NCI-H146 treated with DMSO at 0.1 percent for 48 hours (cell line): ENCODE data around the gene PCDHGA11.
"Not testable (repeated sequence)": the region's sequence is repeated elsewhere in the genome, so short reads cannot be mapped to it uniquely, and the experiment has no call there.

Experiments used
- DNase-seq: peaks from one replicate; lab custom pipeline; 2025; ENCODE audit not compliant: unreplicated experiment; lab: John Stamatoyannopoulos, UW

Gene PCDHGA11

DNA sequence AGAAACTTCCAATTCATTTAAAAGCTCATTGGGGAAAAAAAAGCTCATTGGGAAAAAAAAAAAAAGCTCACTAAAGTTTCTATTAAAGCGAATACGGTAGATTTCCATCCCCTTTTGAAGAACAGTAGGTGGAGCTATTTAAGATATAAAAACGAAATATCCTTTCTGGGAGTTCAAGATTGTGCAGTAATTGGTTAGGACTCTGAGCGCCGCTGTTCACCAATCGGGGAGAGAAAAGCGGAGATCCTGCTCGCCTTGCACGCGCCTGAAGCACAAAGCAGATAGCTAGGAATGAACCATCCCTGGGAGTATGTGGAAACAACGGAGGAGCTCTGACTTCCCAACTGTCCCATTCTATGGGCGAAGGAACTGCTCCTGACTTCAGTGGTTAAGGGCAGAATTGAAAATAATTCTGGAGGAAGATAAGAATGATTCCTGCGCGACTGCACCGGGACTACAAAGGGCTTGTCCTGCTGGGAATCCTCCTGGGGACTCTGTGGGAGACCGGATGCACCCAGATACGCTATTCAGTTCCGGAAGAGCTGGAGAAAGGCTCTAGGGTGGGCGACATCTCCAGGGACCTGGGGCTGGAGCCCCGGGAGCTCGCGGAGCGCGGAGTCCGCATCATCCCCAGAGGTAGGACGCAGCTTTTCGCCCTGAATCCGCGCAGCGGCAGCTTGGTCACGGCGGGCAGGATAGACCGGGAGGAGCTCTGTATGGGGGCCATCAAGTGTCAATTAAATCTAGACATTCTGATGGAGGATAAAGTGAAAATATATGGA, 9.7 kb downstream of the PCDHGA11 start, which contains the start of gene PCDHGA12:
Gene PCDHGA12 (plus strand): TSS at position 176 of the 782 bp plus-strand sequence. CDS start 253 bp downstream, at position 429.
- no peak for DNase-seq

DNA sequence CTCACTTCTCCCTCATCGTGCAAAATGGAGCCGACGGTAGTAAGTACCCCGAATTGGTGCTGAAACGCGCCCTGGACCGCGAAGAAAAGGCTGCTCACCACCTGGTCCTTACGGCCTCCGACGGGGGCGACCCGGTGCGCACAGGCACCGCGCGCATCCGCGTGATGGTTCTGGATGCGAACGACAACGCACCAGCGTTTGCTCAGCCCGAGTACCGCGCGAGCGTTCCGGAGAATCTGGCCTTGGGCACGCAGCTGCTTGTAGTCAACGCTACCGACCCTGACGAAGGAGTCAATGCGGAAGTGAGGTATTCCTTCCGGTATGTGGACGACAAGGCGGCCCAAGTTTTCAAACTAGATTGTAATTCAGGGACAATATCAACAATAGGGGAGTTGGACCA, 10.4 kb downstream of the PCDHGA11 start:
- no peak for DNase-seq

DNA sequence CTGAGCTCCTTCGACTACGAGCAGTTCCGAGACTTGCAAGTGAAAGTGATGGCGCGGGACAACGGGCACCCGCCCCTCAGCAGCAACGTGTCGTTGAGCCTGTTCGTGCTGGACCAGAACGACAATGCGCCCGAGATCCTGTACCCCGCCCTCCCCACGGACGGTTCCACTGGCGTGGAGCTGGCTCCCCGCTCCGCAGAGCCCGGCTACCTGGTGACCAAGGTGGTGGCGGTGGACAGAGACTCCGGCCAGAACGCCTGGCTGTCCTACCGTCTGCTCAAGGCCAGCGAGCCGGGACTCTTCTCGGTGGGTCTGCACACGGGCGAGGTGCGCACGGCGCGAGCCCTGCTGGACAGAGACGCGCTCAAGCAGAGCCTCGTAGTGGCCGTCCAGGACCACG, 11.5 kb downstream of the PCDHGA11 start:
- DNase-seq: not testable (repeated sequence)

DNA sequence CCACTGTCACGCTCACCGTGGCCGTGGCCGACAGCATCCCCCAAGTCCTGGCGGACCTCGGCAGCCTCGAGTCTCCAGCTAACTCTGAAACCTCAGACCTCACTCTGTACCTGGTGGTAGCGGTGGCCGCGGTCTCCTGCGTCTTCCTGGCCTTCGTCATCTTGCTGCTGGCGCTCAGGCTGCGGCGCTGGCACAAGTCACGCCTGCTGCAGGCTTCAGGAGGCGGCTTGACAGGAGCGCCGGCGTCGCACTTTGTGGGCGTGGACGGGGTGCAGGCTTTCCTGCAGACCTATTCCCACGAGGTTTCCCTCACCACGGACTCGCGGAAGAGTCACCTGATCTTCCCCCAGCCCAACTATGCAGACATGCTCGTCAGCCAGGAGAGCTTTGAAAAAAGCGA, 11.9 kb downstream of the PCDHGA11 start:
- not testable (repeated sequence) for DNase-seq

DNA sequence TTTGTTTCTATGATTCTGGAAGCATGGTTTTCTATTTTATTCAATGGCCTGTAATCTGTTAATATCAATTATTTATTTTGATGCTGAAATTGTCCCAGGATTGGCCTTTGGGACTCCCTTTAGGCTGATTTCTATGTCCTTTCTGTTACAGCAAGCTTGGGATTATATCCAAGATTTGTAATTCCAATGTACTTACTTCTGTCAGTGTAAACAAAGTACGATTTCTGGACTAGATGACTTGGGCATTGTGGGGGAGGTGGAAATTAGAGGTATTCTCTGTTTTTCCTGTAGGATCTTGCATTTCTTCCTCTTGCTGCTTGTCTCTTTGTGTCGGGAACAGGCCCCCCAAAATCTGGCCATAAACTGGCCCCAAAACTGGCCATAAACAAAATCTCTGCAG, 13.2 kb downstream of the PCDHGA11 start:
- no peak for DNase-seq

DNA sequence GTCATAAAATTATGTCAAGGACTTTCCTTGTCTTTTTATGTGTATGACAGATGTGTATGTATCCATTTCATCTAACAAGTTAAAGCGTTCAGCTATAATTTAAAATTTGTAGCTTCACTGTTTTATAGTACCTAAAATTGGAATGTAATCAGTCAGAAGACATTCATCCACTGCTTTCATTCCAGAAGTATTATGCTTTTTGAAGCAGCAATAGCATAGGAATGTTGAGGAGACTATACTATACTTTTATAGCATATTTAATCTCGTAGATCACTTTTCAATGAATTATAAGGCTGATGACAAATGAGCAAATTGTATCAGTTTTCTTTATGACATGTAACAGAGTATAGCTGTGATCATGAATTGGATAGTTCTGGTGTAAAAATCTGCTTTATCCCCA, 16.4 kb downstream of the PCDHGA11 start:
- no peak for DNase-seq

DNA sequence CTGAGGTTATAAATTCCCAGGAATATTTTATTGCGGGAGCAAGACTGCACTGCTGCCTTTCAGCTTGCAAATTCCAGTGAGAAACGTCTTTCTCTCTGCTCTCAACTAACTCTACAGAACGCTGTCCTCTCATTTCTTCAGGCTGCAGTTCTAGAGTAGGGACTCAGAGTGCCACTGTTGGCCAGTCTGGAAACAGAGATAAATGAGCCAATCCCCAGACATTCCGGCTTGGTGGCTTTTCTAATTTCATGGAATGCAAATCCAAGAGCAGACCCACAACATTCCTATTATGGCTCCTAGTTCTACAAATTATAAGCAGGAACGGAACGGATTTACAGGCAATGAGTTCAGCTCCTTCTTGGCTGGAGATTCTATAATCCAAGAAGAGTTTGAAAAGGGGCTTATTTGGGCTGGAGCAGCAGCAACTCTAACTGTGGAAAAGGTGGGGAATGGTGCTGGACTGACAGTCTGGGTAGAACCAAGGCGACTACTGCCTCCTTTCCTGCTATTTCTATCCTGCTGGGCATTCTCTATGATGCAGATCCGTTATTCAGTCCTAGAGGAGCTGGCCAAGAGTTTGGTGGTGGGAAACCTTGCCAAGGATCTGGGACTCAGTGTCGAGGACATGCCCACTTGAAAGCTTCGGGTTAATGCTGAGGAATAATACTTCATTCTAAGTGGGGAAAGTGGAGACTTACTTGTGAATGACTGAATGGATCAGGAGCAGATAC, 18.7 kb downstream of the PCDHGA11 start:
- no peak for DNase-seq

DNA sequence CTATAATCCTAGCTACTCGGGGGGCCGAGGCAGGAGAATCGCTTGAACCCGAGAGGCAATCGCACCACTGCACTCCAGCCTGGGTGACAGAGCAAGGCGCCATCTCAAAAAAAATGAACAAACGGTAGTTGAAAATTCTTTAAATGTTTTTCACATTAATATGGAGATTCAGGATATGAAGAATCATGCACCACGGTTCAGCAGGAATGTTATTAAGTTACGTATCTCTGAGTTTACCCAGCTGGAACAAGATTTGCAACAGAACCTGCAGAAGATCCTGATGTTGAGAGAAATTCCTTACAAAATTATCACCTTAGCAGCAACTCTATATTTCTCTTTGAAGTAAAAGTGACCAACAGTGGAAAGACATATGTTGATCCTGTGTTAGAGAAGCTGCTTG, 19.5 kb downstream of the PCDHGA11 start:
- no peak for DNase-seq

DNA sequence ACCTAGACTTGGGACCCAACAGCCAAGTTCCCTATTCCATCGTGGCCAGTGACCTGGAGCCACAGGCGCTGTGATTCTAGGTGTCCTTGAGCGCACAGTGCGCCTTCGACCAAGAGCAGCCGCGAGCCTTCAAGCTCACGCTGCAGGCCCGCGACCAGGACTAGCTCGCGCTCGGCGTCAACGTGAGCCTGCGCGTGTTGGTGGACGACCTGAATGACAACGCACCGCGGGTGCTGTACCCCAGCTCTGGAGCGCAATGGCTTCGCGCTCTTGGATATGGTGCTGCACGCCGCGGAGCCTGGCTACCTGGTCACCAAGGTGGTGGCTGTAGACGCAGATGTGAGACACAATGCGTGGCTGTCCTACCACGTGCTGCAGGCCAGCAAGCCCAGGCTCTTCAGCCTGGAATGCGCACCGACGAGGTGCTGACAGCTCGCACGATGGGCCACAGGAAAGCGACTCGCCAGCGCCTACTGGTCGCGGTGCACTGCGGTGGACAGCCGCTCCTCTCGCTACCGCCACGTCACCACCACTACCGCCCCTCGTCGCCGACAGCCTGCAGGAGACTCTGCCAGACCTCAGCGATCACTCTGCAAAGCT, 20.8 kb downstream of the PCDHGA11 start:
- no peak for DNase-seq

DNA sequence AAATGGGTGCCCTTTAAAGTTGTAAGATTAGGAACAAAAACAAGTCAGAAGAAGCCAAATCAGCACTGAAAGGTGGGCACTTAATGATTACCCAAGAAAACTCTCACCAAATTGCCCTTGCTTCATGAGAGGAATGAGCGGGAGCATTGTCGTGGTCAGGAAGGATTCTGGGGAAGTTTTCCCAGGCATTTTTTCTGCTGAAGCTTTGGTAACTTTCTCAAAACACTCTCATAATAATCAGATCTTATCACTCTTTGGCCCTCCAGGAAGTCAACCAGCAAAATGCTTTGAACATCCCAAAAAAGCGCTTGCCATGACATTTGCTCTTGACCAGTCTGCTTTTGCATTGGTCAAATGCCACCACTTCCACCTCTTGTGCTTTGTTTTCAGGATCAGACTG, 44.5 kb downstream of the PCDHGA11 start:
- no peak for DNase-seq
